ENCODE measurements around the gene RTL5.

GRCh38 chrX:72117636-72118210 is 14.0 kb downstream of the RTL5 start:
- TF ChIP-seq SRF (IDR thresholded peaks at IDR 0.05; ENCODE audit: low read depth in 2 of 2, low read length in 2 of 2) (no peak), ESRRA (IDR thresholded peaks at IDR 0.05; ENCODE audit: low read length) (no peak), NFIC (IDR thresholded peaks at IDR 0.05; ENCODE audit: low read depth, low read length) (no peak), FOXM1 (IDR thresholded peaks at IDR 0.05; ENCODE audit: low read depth, low read length) (no peak), POLR2AphosphoS5 (IDR thresholded peaks at IDR 0.05; ENCODE audit: low read length) (no peak), MAX (IDR thresholded peaks at IDR 0.05; ENCODE audit: low read depth, low read length) (no peak), NFYA (IDR thresholded peaks at IDR 0.05; ENCODE audit: borderline replicate concordance, low read depth, low read length) (no peak), POLR2A (IDR thresholded peaks at IDR 0.05; ENCODE audit: low read depth, low read length) (no peak), JUND (IDR thresholded peaks at IDR 0.05; ENCODE audit: low read depth, low read length) (no peak), REST (IDR thresholded peaks at IDR 0.05; ENCODE audit: low read depth, low read length) (no peak), SP1 (IDR thresholded peaks at IDR 0.05; ENCODE audit: low read depth, low read length) (no peak), EP300 (IDR thresholded peaks at IDR 0.05; ENCODE audit: borderline replicate concordance in 1 of 2, control insufficient read depth in 1 of 2, low read depth in 2 of 2, low read length in 2 of 2) (no peak)
- TF ChIP-seq, protein P1, sequence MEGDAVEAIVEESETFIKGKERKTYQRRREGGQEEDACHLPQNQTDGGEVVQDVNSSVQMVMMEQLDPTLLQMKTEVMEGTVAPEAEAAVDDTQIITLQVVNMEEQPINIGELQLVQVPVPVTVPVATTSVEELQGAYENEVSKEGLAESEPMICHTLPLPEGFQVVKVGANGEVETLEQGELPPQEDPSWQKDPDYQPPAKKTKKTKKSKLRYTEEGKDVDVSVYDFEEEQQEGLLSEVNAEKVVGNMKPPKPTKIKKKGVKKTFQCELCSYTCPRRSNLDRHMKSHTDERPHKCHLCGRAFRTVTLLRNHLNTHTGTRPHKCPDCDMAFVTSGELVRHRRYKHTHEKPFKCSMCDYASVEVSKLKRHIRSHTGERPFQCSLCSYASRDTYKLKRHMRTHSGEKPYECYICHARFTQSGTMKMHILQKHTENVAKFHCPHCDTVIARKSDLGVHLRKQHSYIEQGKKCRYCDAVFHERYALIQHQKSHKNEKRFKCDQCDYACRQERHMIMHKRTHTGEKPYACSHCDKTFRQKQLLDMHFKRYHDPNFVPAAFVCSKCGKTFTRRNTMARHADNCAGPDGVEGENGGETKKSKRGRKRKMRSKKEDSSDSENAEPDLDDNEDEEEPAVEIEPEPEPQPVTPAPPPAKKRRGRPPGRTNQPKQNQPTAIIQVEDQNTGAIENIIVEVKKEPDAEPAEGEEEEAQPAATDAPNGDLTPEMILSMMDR (IDR thresholded peaks at IDR 0.05 in 2 of 3, conservative IDR thresholded peaks at IDR 0.05 in 1 of 3; ENCODE audit: control insufficient read depth in 2 of 3, extremely low read depth in 1 of 3, insufficient read depth in 1 of 3, low read depth in 3 of 3, low read length in 3 of 3): no peak

All from GM12878 (cell line).